PC-3 (cell line): Measurements from ENCODE around the gene DLG1.

ENCODE experiments used
- CTCF ChIP-seq: fragments of 300-600 bp; sonication (generic); conservative IDR thresholded peaks from 2 replicates; pipeline ENCODE4 v1.5.1; 2017; ENCODE audit warnings: antibody characterized with exemption, low read depth, mild to moderate bottlenecking, low read length
- EZH2 ChIP-seq: fragments of 300-600 bp; sonication (generic); IDR thresholded peaks from one replicate; pipeline ENCODE4 v1.6.1; 2017; ENCODE audit warnings: antibody characterized with exemption, mild to moderate bottlenecking, low read length; ENCODE audit not compliant: unreplicated experiment
- EZH2phosphoT487 ChIP-seq: fragments of 300-600 bp; sonication (generic); IDR thresholded peaks from 2 replicates; pipeline ENCODE4 v1.6.1; 2018; ENCODE audit warnings: mild to moderate bottlenecking, antibody characterized with exemption, low read length, borderline replicate concordance

GRCh38 chr3:197260491-197261163, 37.8 kb downstream of the DLG1 start:
- TF ChIP-seq CTCF (no peak), EZH2phosphoT487 (no peak), EZH2 (no peak)
